Epithelial cell of proximal tubule (primary cell): ENCODE results near the gene MIOX. TPM values are rescaled to one million over a fixed set of nuclear protein-coding genes. Genes with fewer than 3 reads are reported as not detected.

ENCODE experiments used
- DNase-seq: peaks from one replicate; pipeline ENCODE4 v3.0.0-alpha.2; 2011; ENCODE audit warnings: low read depth
- H3K4me3 ChIP-seq: 2 replicates; pipeline ENCODE4 v1.5.1; 2011; ENCODE audit warnings: low read depth, mild to moderate bottlenecking, low read length
- total RNA-seq: library from RNA; depleted of rRNA; stranded (reverse); fragments of >200 nt; gene quantifications from 2 replicates; pipeline ENCODE4 v1.2.3, GENCODE V29; 2015
- TF ChIP-seq, protein P1 (sequence below): conservative IDR thresholded peaks from 2 replicates; pipeline ENCODE4 v1.5.1; 2012; ENCODE audit warnings: low read depth, mild to moderate bottlenecking, low read length

The MIOX gene
- total RNA-seq, 1 donor from 2014 or later: not detected

GRCh38 chr22:50441428-50441993, 45.1 kb upstream of the MIOX start:
- TF ChIP-seq, protein P1, sequence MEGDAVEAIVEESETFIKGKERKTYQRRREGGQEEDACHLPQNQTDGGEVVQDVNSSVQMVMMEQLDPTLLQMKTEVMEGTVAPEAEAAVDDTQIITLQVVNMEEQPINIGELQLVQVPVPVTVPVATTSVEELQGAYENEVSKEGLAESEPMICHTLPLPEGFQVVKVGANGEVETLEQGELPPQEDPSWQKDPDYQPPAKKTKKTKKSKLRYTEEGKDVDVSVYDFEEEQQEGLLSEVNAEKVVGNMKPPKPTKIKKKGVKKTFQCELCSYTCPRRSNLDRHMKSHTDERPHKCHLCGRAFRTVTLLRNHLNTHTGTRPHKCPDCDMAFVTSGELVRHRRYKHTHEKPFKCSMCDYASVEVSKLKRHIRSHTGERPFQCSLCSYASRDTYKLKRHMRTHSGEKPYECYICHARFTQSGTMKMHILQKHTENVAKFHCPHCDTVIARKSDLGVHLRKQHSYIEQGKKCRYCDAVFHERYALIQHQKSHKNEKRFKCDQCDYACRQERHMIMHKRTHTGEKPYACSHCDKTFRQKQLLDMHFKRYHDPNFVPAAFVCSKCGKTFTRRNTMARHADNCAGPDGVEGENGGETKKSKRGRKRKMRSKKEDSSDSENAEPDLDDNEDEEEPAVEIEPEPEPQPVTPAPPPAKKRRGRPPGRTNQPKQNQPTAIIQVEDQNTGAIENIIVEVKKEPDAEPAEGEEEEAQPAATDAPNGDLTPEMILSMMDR: no peak
- DNase-seq: no peak
- H3K4me3 ChIP-seq: no peak overlapping the region

- H3K4me3 ChIP-seq: no peak overlapping the region
- TF ChIP-seq, protein P1: no peak
- DNase-seq: no peak
Observed at GRCh38 chr22:50443197-50443596, 43.5 kb upstream of the MIOX start.

- no peak overlapping the region for H3K4me3 ChIP-seq
- TF ChIP-seq, protein P1: no peak
- DNase-seq: no peak
Observed at GRCh38 chr22:50443801-50444625, 42.6 kb upstream of the MIOX start.

GRCh38 chr22:50444663-50445062, 42.0 kb upstream of the MIOX start:
- DNase-seq: peak; percentile 44
- TF ChIP-seq, protein P1: no peak
- H3K4me3 ChIP-seq: no peak overlapping the region

GRCh38 chr22:50445071-50445879, 41.4 kb upstream of the MIOX start:
- no peak overlapping the region for H3K4me3 ChIP-seq
- DNase-seq: no peak
- TF ChIP-seq, protein P1: no peak

GRCh38 chr22:50445880-50446707, 40.6 kb upstream of the MIOX start:
- no peak for DNase-seq
- TF ChIP-seq, protein P1: no peak
- no peak overlapping the region for H3K4me3 ChIP-seq
